SK-MEL-5 (cell line): ENCODE measurements around the gene CYB561D2. TPM values are rescaled to one million over a fixed set of nuclear protein-coding genes. Genes with fewer than 3 reads are reported as not detected.

ENCODE experiments used
- DNase-seq: peaks from one replicate; pipeline ENCODE4 v3.0.0-alpha.2; 2016; ENCODE audit warnings: low read depth, low spot score
- in situ Hi-C: cut with HindIII; loops from 2 replicates; pipeline ENCODE4 v1.10.0; 2016; ENCODE audit warnings: low sequenced_read_pairs, high pct_unique_total_duplicates, low pct_unique_long_range_greater_than_20kb
- total RNA-seq: library from RNA; depleted of rRNA; stranded (reverse); fragments of >200 nt; shearing (Covaris generic); gene quantifications from 2 replicates; pipeline ENCODE4 v1.2.3, GENCODE V29; 2014

The CYB561D2 gene
- total RNA-seq, 1 experiment from 2014 or later, result 31.6 TPM

- in situ Hi-C loops, result no loop called here
- no peak for DNase-seq
These were observed 3.6 kb downstream of the CYB561D2 start for GRCh38 chr3:50354186-50354764.

- in situ Hi-C loops, result no loop called here
- no peak for DNase-seq
These were observed 4.2 kb downstream of the CYB561D2 start for GRCh38 chr3:50354850-50355249.

GRCh38 chr3:50355829-50356552 is 5.3 kb downstream of the CYB561D2 start:
- in situ Hi-C loops, result no loop called here
- no peak for DNase-seq

GRCh38 chr3:50356553-50356952 is 5.9 kb downstream of the CYB561D2 start:
- DNase-seq, result no peak
- in situ Hi-C loops, result no loop called here

- in situ Hi-C loops, result no loop called here
- DNase-seq, result no peak
These were observed 6.8 kb downstream of the CYB561D2 start for GRCh38 chr3:50357481-50357880.

- in situ Hi-C loops, result no loop called here
- no peak for DNase-seq
These were observed 7.8 kb downstream of the CYB561D2 start for GRCh38 chr3:50358355-50358910.

- DNase-seq, result peak; percentile 99
- in situ Hi-C loops, result no loop called here
These were observed 8.5 kb downstream of the CYB561D2 start, which contains the start of gene TMEM115 for GRCh38 chr3:50358911-50359759. TSS of gene TMEM115 (minus strand) at chr3:50359521. CDS start at chr3:50359063, 458 bp downstream.

GRCh38 chr3:50359760-50360110 is 9.1 kb downstream of the CYB561D2 start:
- no peak for DNase-seq
- in situ Hi-C loops, result no loop called here

GRCh38 chr3:50364573-50365079 is 14.0 kb downstream of the CYB561D2 start:
- in situ Hi-C loops, result no loop called here
- no peak for DNase-seq

- in situ Hi-C loops, result no loop called here
- peak; percentile 43 for DNase-seq
These were observed 14.6 kb downstream of the CYB561D2 start for GRCh38 chr3:50365080-50365841.

- in situ Hi-C loops, result no loop called here
These were observed 15.2 kb downstream of the CYB561D2 start for GRCh38 chr3:50365842-50366220.

GRCh38 chr3:50369012-50369670 is 18.5 kb downstream of the CYB561D2 start:
- DNase-seq, result no peak
- in situ Hi-C loops, result no loop called here

More at GRCh38 chr3:50365842-50366220, 15.2 kb downstream of the CYB561D2 start:
- no peak for DNase-seq

GRCh38 chr3:50370594-50370993 is 19.9 kb downstream of the CYB561D2 start:
- peak; percentile 47 for DNase-seq
- in situ Hi-C loops, result no loop called here

GRCh38 chr3:50371133-50371685 is 20.5 kb downstream of the CYB561D2 start:
- in situ Hi-C loops, result no loop called here
- no peak for DNase-seq

GRCh38 chr3:50372349-50372748 is 21.7 kb downstream of the CYB561D2 start:
- no peak for DNase-seq
- in situ Hi-C loops, result no loop called here

- in situ Hi-C loops, result no loop called here
- DNase-seq, result no peak
These were observed 22.7 kb downstream of the CYB561D2 start for GRCh38 chr3:50373146-50374051.
